ELR (cell line): ENCODE data around the gene SCNN1G.
A peak's percentile ranks its signal among the peaks of the same experiment; 100 is the strongest.

Experiments
- DNase-seq: peaks from one replicate; pipeline ENCODE4 v3.0.0-alpha.2; 2015; ENCODE audit warnings: low read depth

SCNN1G gene

GRCh38 chr16:23152386-23153178 is 30.0 kb upstream of the SCNN1G start:
- no peak for DNase-seq

- DNase-seq = no peak
Observed at GRCh38 chr16:23155445-23156049, 27.0 kb upstream of the SCNN1G start.

DNA sequence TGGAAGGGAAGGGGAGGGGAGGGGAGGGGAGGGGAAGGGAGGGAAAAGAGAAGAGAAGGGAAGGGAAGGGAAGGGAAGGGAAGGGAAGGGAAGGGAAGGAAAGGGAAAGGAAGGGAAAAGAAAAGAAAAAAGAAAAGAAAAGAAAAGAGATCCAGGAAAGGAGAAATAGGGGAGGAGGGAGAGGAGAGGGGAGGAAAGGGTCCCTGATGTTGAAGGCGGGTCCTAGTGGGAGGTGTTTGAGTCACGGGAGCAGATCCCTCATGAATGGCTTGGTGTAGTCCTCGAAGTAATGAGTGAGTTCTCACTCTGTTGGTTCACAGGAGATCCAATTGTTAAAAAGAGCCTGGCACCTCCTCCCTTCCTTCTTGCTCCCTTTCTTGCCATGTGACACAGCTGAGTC is 26.4 kb upstream of the SCNN1G start:
- no peak for DNase-seq

GRCh38 chr16:23156946-23157460 is 25.5 kb upstream of the SCNN1G start:
- no peak for DNase-seq

DNA sequence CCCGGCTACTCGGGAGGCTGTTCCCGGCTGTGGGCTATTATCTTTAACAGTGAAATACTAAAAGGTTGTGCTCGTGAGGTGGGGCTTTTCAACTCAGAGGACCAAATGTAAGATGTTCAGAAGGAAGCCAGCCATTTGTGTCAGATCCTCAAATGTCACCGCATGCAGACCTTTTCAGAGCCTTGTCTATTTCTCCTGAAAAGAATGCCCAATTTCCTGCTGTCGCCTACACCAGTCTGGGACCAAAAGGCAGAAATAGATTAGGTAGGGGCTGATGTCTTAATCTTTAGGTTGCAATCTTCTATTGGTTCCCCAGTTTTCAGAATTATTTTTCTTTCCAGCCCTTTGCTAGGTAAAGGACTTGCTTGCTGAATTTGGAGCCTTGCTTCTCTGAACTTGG is 24.4 kb upstream of the SCNN1G start:
- DNase-seq = no peak

DNA sequence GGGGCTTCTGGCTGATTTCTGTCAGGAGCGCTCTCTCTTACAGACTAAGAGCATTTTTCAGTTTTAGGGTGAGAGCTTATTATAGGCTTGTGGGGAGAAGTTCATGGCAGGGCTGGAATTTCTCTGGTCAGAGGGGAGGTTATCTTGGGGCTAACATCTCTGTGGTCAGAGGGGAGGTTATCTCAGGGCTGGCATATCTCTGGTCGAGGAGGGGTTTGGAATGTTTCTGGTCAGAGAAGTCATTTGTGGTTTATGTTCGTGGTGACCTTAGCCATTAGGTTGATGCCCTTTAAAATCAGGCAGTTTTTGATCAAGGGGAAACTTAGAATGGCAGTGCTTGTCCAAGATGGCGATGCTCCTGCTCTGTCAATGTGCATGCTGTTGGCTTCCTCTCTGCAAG is 22.5 kb upstream of the SCNN1G start:
- no peak for DNase-seq

DNA sequence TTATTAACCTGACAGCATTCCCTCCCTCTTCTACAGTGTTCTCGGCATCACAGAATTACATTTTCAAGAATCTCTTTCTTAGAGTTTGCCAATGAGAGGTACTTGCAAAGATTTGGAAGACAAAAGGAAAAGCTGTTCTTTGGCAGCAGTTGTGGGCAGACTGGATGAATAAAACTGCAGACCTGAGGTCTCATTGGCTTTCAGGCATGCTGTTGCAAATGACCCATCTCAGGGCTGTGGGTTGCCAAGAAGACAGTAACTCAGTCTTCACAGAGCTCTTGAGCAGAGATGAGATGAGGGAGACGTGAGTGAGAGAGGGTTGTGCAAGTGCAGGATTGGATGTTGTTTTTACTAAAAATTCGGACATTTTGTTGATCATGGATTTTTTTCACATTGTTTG is 22.0 kb upstream of the SCNN1G start:
- DNase-seq = no peak

GRCh38 chr16:23163921-23164320 is 18.6 kb upstream of the SCNN1G start:
- DNase-seq = no peak

DNA sequence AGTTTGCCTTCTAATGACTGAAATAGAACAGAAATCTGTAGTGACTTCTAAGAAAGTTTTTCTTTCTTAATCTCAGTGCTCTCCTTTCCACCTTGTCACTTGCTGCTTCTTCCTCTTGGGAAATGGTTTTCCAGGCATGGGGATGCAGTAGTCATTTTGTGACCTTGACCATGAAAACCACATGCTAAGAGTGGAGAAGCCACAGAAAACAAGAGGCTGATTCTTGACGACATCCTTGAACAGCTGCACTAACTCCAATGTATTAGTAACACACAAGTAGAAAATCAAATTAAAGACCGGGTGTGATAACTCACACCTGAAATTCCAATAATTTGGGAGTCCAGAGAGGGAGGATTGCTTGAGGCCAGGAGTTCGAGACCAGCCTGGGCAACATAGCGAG is 17.8 kb upstream of the SCNN1G start:
- no peak for DNase-seq

DNA sequence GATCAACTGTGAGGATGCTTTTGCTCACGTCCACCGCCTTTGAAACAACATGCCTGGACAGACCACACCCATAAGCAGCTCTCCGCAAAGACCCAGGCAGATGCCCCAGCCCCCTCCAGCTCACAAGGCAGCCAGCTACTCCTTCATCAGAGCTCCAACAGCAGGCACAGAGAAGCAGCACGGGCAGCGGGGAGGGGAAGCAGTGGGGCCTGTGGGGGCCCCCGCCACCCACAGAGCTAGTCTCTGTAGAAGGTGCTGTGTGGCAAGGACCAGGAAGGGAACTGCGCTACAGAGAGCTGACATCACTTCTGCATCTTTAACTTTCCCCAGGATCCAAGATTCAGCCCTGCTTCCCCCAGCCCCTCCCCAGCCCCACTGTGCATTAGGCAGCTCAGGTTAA is 10.0 kb upstream of the SCNN1G start:
- no peak for DNase-seq

GRCh38 chr16:23172994-23173393 is 9.6 kb upstream of the SCNN1G start:
- DNase-seq = no peak

DNA sequence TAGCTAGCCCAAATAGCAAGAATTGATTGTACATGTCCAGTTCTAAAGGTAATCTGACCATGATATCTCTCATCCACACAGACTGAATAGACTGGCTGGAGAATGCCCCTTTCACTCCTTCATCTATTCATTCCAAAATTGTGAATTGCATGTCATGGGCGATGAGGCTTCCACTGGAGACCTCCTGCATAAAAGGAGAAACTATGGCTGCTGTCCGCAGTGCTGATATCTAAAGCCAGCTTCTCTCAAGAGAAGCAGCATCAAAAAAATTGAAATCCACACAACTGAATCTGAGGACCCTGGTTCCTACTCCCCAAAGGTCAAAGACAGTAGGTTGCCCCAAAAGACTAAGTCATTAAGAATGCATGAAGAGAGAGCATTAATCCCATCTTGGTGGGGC is 7.9 kb upstream of the SCNN1G start:
- DNase-seq = peak; percentile 18

- DNase-seq = no peak
Observed at GRCh38 chr16:23175651-23176050, 6.9 kb upstream of the SCNN1G start.

DNA sequence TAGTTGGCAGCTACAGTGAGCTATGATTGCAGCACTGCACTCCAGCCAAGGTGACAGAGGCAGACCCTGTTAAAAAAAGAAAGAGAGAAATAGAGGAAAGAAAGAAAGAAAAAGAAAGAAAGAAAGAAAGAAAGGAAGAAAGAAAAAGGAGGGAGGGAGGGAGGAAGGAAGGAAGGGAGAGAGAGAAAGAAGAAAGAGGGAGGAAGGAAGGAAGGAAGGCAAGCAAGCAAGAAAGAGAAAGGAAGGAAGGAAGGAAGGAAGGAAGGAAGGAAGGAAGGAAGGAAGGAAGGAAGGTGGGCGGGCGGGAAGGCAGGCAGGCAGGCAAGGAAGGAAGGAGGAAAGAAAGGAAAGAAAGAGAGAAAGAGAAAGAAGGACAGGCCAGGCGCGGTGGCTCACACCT is 1.0 kb upstream of the SCNN1G start:
- DNase-seq = no peak

- peak; percentile 41 for DNase-seq
Observed at GRCh38 chr16:23182206-23182678, 303 bp upstream of the SCNN1G start.

DNA sequence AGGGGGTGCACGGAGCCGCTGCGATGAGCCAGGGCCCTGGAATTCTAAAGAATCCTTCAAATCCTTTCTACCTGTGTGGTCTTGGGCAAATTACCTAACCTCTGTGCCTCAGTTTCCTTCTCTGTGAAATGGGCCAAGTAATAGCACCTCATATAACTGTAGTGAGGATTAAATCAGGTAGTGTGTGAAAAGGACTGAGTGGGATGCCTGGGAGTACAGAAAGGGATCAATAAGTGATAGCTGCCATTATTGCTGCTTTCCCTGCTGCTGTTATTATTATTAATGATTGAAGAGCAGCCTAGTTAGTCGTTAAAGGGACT is 958 bp downstream of the SCNN1G start:
- DNase-seq = no peak

DNA sequence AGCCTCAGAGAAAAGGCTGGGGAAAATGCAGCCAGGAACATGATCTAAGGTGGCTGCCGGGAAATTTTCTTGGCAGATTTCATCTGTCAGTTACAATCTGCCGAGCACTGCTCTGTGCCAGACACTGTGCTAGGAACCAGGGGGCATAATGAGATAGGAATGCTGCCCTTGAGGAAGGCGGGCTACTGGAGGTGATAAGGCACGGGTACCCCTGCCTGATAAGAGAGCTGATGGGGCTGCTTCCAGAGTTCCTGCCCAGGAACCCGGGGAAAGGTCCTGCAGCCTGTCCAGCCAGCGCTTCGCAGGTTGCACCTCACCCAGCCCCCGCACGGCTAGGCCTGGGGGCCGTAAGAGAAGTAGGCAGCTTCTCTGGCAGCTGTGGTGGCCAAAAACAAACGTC is 3.1 kb downstream of the SCNN1G start:
- no peak for DNase-seq

DNA sequence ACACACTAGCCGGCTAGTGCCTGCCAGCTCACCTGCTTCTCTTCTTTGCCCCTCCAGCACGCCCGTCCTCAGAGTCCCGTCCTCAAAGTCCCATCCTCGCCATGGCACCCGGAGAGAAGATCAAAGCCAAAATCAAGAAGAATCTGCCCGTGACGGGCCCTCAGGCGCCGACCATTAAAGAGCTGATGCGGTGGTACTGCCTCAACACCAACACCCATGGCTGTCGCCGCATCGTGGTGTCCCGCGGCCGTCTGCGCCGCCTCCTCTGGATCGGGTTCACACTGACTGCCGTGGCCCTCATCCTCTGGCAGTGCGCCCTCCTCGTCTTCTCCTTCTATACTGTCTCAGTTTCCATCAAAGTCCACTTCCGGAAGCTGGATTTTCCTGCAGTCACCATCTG is 3.6 kb downstream of the SCNN1G start:
- no peak for DNase-seq

- DNase-seq = no peak
Observed at GRCh38 chr16:23187341-23187740, 4.8 kb downstream of the SCNN1G start.

GRCh38 chr16:23188911-23189310 is 6.4 kb downstream of the SCNN1G start:
- DNase-seq = no peak

DNA sequence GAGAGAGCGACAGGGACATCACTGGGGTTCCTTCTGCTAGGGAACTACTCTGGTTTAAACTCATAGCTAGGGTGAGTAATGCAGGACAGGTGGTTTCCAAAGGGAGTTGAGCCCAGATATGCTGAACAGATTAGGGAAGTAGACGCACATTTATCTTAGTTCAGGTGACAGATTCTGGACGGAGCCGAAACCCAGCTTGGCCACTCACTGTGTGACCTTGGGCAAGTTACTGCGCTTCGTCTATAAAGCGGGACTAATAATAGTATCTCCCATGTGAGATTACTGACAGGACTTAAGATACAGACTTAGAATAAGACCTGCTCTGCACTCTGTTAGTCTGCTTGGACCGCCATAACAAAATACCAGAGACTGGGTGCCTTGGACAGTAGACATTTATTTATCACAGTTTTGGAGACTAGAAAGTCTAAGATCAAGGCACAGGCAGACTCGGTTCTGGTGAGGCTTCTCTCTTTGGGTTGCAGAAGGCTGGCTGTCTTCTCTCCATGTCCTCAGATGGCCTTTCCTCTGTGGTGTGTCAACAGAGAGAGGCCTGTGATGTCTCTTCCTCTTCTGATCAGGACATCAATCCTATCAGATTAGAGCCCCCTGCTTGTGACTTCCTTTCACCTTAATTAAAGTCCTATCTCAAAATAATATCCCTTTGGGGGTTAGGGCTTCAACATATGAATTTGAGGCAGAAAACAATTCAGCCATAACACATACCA is 12.1 kb downstream of the SCNN1G start:
- no peak for DNase-seq

GRCh38 chr16:23195366-23195978 is 12.9 kb downstream of the SCNN1G start:
- DNase-seq = no peak

GRCh38 chr16:23196539-23196938 is 14.0 kb downstream of the SCNN1G start:
- DNase-seq = no peak
